ENCODE results near the gene PRAME.

The PRAME gene

DNA sequence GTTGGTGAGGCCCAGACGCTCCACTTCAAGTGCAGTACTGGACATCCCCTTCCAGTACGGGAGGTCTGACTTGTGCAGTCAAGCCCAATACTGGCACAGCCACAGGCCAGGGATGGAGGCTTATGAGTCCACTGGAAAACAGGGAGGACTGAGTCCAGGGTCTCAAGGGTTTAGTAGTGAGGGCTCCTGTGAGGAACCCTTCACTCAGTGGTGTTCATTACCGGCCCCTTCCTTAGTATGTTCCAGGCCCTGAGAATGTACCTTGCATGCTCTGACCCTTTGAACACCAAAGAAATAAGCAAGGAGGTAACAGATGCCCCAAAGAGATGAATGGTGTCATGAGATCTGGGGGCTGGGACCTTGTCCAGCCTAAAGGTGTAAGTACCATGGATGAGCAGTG is 11.8 kb downstream of the PRAME start:
- TF ChIP-seq ESRRG (CRISPR knock-in tag; IDR thresholded peaks at IDR 0.05) (no peak), ISL1 (CRISPR knock-in tag; IDR thresholded peaks at IDR 0.05) (no peak), CSDC2 (CRISPR knock-in tag; IDR thresholded peaks at IDR 0.05) (no peak), BACH2 (CRISPR knock-in tag; IDR thresholded peaks at IDR 0.05; ENCODE audit: borderline replicate concordance) (no peak), ZNF565 (CRISPR knock-in tag; conservative IDR thresholded peaks at IDR 0.05; ENCODE audit: low read depth) (no peak), ZNF8 (CRISPR knock-in tag; IDR thresholded peaks at IDR 0.05) (no peak)
- no peak for ATAC-seq

DNA sequence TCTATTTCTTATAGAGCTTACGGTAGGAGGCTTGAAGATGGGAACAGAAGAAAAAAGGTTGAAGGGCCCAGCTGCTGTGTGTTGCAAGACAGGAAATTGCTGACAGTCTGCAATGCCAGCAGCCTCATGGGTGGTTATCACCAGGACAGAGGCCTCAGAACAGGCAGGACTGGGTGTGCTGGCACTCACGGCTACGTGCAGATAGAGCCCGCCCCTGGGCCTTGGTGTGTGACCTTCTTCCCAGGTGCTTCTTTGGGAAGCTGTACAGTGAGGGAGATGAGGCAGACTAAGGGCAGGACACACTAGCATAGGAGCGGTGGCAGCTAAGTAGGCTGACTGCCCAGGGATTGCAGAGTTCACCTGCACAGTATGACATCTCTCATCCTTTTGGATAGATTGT is 12.6 kb downstream of the PRAME start:
- ATAC-seq, result peak; percentile 35

DNA sequence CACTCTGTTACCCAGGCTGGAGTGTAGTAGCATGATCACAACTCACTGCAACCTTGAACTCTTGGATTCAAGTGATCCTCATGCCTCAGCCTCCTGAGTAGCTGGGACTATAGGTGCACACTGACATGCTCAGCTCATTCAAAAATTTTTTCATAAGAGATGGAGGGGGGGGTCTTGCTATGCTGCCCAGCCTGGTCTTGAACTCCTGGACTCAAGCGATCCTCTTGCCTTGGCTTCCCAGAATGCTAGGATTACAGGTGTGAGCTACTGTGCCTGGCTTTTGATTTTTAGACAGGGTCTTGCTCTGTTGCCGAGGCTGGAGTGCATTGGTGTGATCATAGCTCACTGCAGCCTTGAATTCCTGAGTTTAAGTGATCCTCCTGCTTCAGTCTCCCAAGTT is 14.0 kb downstream of the PRAME start:
- no peak; the same call in 2 of the 3 replicates for ATAC-seq
- TF ChIP-seq ESRRG (CRISPR knock-in tag; IDR thresholded peaks at IDR 0.05) (no peak), ARNTL (CRISPR knock-in tag; IDR thresholded peaks at IDR 0.05; ENCODE audit: borderline replicate concordance, low read depth) (no peak), SNAI2 (CRISPR knock-in tag; IDR thresholded peaks at IDR 0.05) (no peak), ZNF8 (CRISPR knock-in tag; IDR thresholded peaks at IDR 0.05) (no peak), CSDC2 (CRISPR knock-in tag; IDR thresholded peaks at IDR 0.05) (no peak)
- TF ChIP-seq, protein P1, sequence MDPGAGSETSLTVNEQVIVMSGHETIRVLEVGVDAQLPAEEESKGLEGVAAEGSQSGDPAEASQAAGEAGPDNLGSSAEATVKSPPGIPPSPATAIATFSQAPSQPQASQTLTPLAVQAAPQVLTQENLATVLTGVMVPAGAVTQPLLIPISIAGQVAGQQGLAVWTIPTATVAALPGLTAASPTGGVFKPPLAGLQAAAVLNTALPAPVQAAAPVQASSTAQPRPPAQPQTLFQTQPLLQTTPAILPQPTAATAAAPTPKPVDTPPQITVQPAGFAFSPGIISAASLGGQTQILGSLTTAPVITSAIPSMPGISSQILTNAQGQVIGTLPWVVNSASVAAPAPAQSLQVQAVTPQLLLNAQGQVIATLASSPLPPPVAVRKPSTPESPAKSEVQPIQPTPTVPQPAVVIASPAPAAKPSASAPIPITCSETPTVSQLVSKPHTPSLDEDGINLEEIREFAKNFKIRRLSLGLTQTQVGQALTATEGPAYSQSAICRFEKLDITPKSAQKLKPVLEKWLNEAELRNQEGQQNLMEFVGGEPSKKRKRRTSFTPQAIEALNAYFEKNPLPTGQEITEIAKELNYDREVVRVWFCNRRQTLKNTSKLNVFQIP (CRISPR knock-in tag; IDR thresholded peaks at IDR 0.05; ENCODE audit: borderline replicate concordance, low read depth), result no peak

More for the DNA sequence above, 12.6 kb downstream of the PRAME start:
- no peak for TF ChIP-seq BACH2 (CRISPR knock-in tag; IDR thresholded peaks at IDR 0.05; ENCODE audit: borderline replicate concordance)
- TF ChIP-seq ZNF565 (CRISPR knock-in tag; conservative IDR thresholded peaks at IDR 0.05; ENCODE audit: low read depth), result no peak
- TF ChIP-seq ZNF8 (CRISPR knock-in tag; IDR thresholded peaks at IDR 0.05), result no peak
- TF ChIP-seq TOX (CRISPR knock-in tag; IDR thresholded peaks at IDR 0.05; ENCODE audit: borderline replicate concordance), result no peak
- TF ChIP-seq ZFP30 (CRISPR knock-in tag; IDR thresholded peaks at IDR 0.05), result no peak
- TF ChIP-seq, protein P2, sequence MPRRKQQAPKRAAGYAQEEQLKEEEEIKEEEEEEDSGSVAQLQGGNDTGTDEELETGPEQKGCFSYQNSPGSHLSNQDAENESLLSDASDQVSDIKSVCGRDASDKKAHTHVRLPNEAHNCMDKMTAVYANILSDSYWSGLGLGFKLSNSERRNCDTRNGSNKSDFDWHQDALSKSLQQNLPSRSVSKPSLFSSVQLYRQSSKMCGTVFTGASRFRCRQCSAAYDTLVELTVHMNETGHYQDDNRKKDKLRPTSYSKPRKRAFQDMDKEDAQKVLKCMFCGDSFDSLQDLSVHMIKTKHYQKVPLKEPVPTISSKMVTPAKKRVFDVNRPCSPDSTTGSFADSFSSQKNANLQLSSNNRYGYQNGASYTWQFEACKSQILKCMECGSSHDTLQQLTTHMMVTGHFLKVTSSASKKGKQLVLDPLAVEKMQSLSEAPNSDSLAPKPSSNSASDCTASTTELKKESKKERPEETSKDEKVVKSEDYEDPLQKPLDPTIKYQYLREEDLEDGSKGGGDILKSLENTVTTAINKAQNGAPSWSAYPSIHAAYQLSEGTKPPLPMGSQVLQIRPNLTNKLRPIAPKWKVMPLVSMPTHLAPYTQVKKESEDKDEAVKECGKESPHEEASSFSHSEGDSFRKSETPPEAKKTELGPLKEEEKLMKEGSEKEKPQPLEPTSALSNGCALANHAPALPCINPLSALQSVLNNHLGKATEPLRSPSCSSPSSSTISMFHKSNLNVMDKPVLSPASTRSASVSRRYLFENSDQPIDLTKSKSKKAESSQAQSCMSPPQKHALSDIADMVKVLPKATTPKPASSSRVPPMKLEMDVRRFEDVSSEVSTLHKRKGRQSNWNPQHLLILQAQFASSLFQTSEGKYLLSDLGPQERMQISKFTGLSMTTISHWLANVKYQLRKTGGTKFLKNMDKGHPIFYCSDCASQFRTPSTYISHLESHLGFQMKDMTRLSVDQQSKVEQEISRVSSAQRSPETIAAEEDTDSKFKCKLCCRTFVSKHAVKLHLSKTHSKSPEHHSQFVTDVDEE (CRISPR knock-in tag; IDR thresholded peaks at IDR 0.05), result no peak
- no peak for TF ChIP-seq PPARA (CRISPR knock-in tag; IDR thresholded peaks at IDR 0.05; ENCODE audit: borderline replicate concordance)
- TF ChIP-seq ARNTL (CRISPR knock-in tag; IDR thresholded peaks at IDR 0.05; ENCODE audit: borderline replicate concordance, low read depth), result no peak
- TF ChIP-seq ZC3H10 (CRISPR knock-in tag; IDR thresholded peaks at IDR 0.05), result no peak
- no peak for TF ChIP-seq SNAI2 (CRISPR knock-in tag; IDR thresholded peaks at IDR 0.05)
- no peak for TF ChIP-seq GLIS3 (CRISPR knock-in tag; IDR thresholded peaks at IDR 0.05)
- TF ChIP-seq, protein P3, sequence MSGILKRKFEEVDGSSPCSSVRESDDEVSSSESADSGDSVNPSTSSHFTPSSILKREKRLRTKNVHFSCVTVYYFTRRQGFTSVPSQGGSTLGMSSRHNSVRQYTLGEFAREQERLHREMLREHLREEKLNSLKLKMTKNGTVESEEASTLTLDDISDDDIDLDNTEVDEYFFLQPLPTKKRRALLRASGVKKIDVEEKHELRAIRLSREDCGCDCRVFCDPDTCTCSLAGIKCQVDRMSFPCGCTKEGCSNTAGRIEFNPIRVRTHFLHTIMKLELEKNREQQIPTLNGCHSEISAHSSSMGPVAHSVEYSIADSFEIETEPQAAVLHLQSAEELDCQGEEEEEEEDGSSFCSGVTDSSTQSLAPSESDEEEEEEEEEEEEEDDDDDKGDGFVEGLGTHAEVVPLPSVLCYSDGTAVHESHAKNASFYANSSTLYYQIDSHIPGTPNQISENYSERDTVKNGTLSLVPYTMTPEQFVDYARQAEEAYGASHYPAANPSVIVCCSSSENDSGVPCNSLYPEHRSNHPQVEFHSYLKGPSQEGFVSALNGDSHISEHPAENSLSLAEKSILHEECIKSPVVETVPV (CRISPR knock-in tag; IDR thresholded peaks at IDR 0.05), result no peak
- TF ChIP-seq CSDC2 (CRISPR knock-in tag; IDR thresholded peaks at IDR 0.05), result no peak
- TF ChIP-seq, protein P1 (CRISPR knock-in tag; IDR thresholded peaks at IDR 0.05; ENCODE audit: borderline replicate concordance, low read depth), result no peak
- TF ChIP-seq RARB (CRISPR knock-in tag; IDR thresholded peaks at IDR 0.05), result no peak
- no peak for TF ChIP-seq ZFP3 (CRISPR knock-in tag; IDR thresholded peaks at IDR 0.05)

DNA sequence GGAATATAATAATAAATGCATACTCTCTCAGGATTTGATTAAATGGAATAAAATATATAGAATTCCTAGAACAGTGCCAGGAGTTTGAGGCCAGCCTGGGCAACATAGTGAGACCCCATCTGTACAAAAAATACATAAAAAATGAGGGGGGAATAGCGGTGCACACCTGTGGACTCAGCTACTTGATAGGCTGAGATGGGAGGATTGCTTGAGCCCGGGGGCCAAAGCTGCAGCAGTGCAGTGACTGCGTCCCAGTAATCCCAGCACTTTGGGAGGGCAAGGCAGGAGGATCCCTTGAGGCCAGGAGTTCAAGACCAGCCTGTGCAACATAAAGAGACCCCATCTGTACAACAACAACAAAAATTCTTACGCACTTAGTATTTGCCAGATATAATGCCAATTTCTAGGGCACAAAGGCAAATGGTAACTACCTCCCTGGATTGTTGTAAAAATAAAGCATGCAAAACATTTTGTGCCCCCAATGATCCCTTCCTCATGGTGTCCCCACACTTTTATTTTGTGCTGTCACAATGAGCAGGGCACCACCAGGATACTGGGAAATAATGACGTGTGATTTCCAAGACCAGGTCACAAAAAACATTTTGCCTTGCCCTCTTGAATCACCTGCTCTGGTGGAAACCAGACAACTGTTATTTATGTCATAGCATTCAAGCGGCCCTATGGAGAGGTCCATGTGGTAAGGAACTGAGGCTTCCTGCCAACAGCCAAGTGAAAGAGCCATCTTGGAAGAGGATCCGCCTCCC is 20.7 kb downstream of the PRAME start:
- ATAC-seq, result no peak
- no peak for TF ChIP-seq RARB (CRISPR knock-in tag; IDR thresholded peaks at IDR 0.05)
- TF ChIP-seq, protein P2 (CRISPR knock-in tag; IDR thresholded peaks at IDR 0.05), result no peak
- TF ChIP-seq ISL1 (CRISPR knock-in tag; IDR thresholded peaks at IDR 0.05), result no peak
- TF ChIP-seq ZNF70 (CRISPR knock-in tag; IDR thresholded peaks at IDR 0.05), result no peak
- no peak for TF ChIP-seq SNAI2 (CRISPR knock-in tag; IDR thresholded peaks at IDR 0.05)
- no peak for TF ChIP-seq ARNTL (CRISPR knock-in tag; IDR thresholded peaks at IDR 0.05; ENCODE audit: borderline replicate concordance, low read depth)
- TF ChIP-seq TCF4 (CRISPR knock-in tag; IDR thresholded peaks at IDR 0.05; ENCODE audit: borderline replicate concordance), result no peak
- no peak for TF ChIP-seq ZNF8 (CRISPR knock-in tag; IDR thresholded peaks at IDR 0.05)
- TF ChIP-seq, protein P4, sequence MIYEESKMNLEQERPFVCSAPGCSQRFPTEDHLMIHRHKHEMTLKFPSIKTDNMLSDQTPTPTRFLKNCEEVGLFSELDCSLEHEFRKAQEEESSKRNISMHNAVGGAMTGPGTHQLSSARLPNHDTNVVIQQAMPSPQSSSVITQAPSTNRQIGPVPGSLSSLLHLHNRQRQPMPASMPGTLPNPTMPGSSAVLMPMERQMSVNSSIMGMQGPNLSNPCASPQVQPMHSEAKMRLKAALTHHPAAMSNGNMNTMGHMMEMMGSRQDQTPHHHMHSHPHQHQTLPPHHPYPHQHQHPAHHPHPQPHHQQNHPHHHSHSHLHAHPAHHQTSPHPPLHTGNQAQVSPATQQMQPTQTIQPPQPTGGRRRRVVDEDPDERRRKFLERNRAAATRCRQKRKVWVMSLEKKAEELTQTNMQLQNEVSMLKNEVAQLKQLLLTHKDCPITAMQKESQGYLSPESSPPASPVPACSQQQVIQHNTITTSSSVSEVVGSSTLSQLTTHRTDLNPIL (CRISPR knock-in tag; IDR thresholded peaks at IDR 0.05; ENCODE audit: low read depth), result no peak
